GM21717 (cell line): ENCODE measurements around the gene PPP3CA.
"Not testable (repeated sequence)": the region's sequence is repeated elsewhere in the genome, so short reads cannot be mapped to it uniquely, and the experiment has no call there.

ENCODE experiments used
- ATAC-seq: cut with Tn5 transposase; IDR thresholded peaks from one replicate; pipeline ENCODE4 v1.9.1; 2021; ENCODE audit warnings: mild to moderate bottlenecking, moderate library complexity; ENCODE audit not compliant: unreplicated experiment

Gene PPP3CA

DNA sequence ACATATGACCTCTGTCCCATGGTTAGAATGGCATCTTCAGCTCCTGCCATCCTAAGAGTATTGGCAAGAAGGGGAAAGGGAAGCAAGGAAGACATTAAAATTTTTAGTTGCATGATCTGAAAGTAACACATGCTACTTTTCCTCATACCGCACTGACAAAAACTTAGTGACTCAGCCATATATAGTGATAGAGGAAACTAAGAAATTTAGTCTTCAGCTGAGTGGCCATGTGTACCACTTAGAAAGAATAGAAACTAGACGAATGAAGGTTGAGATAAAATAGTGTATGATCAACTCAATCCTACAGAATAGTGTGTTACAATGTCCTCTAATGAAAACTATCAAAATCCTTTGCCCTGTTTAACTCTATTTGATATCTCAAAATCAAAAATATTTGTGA lies 164.1 kb downstream of the PPP3CA start:
- ATAC-seq = no peak

DNA sequence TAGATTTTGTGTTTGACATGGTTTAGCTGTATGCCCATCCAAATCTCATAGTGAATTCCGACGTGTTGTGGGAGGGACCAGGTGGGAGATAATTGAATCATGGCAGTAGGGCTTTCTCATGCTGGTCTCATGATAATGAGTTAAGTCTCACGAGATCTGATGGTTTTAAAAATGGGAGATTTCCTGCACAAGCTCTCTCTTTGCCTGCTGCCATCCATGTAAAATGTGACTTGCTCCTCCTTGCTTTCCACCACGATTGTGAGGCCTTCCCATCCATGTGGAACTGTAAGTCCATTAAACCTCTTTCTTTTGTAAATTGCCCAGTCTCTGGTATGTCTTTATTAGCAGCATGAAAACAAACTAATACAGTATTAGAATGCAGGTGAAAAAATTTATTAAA lies 164.6 kb downstream of the PPP3CA start:
- not testable (repeated sequence) for ATAC-seq

DNA sequence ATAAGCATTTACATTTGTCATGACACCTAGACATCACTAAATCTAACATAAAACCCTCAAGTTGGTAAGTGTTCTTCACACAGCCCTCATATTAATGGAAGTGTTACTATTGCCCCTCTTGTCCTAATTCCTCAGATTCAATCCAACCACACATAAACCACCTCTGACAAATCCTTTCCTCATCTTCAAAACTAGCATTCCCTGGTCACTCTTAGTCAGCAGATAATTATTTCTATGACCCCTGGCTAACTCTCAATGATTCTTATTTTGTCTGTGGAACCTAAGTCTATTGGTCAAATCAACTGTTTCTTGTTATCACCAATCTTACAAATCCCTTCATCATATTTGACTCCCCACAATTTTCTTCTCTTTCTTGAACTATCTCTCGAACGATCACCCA lies 168.6 kb downstream of the PPP3CA start:
- ATAC-seq = no peak

DNA sequence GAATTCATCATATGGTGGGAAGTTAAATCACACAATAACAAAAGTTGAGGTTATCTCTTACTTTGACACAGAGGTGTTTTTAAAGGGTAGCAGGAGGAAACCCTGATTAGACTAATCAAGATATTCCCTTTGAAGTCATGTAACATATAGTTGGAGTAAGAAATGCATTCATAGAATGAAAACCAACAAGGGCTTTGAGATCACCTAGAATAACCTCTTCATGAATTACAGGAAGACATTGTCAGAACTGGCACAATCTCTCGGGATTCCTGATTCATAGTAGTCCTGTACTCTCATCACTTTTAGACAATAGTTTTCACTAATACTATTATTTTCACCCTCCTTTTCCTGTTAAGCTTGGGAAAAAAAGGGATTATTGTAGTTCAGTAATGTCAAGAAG lies 170.2 kb downstream of the PPP3CA start:
- no peak for ATAC-seq

DNA sequence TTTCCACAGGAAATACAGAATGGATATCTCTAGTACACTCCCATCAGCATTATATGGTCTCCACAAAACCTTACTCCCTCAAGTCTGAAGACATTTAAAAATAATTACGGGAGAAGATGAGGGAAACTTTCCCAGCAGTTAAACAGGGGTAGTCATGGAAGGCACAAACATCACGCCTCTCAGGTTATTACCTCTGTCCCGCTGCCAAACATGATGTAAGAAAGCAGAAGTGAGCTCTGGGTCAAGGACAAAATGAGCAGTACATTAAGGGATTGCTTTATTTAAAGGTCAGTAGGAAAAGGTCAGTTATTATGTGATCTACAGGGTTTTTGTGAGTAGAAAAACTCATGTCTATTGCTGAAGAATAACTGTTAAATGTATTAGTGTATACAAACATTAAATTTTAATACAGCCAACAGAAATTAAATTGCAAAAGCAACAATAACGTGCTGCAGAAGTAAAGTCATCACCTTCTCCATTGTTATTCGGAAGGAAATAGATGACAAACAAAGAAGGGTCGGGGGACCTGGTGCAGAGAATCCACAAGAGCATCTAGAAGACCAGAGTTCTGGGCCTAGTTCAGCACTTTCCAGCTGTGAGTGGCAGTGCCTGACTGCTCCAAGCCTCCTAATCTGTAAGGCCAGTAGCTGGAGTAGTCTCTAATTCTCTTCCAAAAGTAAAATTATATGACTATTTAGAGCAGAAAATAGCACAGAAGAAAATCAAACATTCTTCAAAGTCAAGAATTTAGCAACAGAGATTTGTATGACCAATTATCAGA lies 171.2 kb downstream of the PPP3CA start:
- no peak for ATAC-seq

DNA sequence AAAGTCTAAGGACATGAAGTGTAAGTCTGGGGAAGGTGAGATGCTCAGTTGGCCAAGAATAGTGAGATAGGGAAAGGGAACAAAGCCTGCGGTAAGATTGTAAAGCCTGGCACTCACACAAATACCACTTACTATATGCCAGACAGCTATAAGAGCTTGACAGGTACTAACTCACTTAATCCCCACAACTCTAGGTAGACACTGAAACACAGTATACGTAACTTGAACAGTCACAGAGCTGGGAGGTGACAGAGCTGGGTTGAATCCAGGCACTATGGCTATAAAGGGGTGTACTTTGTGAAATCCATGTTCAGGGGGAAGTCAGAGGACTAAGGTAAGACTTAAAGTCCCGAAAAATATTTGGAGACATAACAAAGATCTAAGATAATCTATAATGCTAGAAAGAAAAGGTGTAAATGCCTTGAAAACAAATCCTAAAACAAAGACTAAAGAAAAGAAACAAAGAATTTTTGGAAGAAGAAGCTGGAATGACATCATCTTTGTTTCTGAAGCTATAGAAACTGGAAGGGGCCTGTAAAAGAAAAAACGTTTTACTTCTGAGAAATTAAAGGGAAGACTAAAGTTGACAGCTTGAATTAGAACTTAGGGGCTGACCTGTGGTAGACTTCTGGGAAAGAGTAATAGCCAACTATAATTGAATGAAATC lies 172.5 kb downstream of the PPP3CA start:
- ATAC-seq = no peak

DNA sequence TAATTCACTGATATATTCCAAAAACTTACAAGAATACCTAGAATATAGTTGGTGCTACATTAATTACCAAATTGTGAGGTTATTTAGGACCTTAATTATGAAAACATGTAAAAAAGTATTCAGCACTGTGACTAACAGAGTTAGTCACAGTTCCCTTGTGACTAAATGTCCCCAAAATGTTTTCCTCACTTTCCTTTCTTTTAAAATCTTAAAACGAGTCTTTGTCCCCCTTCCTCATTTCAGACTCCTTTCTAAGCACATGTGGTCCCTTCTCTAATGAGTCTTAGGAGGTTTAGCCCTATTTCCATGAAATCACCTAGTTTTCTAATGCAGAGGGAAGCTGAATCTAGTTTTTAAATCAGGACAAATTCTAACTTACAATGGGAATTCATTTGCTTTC lies 175.0 kb downstream of the PPP3CA start:
- ATAC-seq = no peak

DNA sequence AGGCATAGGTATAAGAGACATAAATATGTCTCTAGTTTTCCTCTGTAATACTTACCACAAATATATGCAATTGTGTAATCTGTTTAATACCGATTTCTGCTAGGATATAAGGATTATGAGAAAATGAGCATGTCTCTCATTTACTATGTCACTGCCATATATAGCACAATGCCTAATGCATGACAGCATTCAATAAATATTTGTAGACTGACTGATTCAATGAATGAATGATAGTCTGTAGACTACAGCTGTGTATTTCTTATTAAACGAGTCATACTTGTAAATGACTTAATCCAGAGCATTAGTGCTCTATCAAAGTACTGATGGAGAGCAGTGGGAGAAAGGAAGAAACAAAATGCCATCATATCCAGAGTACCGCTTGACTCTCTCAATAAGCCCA lies 175.6 kb downstream of the PPP3CA start:
- ATAC-seq = no peak

DNA sequence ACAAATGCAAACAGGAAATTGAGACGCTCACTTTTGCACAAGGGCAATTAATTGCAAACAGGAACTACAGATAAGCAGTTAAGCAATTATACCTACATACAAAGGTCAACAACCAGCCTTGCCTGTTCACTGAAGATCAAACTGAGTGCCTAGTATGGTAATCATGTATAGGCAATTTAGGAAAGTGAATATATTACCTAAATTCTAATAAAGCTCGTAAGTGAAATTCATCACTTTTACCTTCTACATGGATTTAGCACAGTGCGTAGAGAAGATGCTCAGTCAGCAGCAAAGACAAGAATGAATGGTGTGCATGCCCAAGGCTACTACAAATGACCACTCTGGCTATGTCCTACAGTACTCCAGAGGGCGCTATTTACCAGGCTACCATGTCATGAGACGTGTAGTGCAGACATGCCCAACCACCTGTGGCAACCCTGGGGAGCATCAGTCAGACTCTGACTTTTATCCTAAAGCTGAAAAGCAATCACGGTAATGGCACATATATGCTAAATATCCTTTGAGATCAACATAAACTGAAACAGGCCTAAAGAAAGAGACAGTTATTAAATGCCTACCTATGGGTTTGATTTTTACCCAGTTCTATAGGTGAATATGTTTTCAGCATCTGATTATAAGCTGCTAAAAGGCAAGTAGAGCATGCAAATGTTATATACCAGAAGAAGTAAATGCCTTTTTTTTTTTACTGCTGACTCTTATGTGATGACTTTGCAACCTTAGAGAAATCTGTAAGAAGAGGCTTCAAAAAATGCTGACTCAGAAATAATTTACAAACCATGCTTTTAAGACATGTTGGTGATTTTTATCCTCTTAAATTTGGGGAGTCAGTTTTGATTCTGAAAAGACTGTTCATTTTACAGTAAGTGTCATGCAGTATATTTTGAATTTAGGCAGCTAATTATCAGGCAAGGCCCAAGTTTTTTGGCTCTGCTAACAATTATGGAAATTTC lies 178.0 kb downstream of the PPP3CA start:
- ATAC-seq = peak; percentile 100

DNA sequence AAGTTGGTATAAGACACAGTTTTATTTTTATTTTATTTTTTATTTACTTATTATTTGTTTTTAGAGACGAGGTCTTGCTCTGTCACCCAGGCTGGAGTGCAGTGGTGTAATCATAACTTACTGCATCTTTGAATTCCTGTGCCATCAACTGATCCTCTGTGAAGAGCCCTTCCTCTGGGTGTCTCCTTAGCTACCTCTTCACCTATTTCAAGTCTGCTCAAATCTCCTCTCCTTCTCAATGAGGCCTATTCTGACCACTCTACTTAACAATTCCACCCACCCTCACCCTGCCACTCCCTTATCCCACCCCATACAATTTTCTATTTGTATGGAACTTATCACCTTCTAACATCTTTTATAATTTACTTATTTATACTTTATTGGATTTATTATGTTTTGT lies 183.4 kb downstream of the PPP3CA start:
- no peak for ATAC-seq

DNA sequence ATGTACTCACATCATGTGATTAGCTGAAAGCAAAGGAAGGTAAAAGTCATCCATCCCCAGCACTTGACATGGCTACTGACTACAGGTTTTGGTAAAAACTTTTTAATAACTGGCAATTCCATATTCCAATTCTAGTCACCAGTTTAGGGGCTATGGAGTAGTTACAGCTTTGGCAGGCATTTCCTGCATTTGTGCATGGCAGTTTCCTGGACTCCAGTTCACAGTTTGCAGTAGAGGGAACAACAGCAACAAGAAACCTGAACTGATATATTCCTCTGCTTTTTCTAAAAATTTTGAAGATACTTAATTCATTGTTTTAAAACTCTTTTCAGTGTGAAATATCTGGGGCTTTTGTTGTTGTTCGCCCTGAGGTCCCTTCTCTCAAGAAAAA lies 184.3 kb downstream of the PPP3CA start:
- ATAC-seq = no peak

DNA sequence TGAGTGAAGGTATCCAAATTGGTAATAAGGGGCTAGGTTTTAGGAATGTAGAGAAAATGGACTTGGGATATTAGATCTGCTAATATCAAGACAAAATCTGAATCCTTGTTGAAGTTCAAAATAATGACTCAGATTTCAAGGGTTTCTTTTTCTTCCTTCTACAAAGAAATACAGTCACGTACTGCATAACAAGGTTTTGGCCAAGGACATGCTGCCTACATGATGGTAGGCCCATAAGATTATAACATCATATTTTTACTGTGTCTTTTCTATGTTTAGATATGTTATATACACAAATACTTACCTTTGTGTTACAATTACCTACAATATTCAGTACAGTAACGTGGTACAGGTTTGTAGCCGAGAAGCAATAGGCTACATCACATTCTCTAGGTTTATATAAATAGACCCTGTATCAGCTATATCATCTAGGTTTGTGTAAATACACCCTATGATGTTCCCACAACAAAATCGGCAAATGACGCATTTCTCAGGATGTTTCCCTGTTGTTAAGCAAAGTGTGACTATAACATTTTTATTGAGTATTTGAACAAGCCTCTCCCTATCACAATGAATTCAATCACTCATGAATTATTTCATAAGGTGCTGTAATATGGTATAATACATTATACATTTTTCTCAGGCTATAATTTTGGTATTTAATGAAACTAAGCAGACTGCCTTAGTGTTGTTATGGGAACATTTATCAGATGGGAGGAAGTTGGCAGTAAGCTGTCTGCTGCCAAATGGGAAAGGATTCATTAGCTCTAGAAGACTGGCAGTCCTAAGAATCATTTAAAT lies 186.3 kb downstream of the PPP3CA start:
- no peak for ATAC-seq

DNA sequence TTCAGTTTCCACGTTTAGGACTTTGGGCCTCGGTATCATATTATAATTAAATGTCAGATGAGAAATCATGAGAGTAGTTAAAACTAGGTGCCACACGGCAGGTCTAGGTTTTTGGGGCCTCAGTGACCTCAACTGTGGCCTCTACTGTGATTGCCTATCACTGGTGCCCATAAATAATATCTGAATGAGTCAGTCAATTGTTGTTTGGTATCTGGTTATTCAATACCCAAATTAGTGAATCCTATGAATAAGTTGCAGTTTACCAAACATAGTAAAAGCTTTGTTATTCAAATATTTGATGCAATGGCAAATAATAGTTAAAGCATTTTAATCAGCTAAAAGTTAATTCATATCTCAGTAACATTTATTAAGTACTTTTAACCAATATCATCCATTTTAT lies 188.8 kb downstream of the PPP3CA start:
- no peak for ATAC-seq

DNA sequence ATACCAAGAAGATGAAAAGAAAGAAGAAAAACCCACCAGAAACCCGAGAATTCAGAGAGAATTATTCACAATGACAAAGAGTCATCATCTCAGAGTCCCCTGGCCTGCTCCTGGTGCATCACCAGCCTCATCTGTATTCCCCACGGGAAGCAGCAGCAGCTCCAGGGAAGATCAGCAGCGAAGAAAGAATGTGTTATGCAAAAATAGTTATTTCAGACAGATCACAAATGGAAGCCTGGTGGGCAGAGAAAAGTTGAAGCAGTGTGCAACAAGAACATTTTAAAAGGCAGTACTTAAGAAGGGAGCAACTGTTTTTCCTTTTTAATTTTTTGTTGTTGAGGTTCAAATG lies 189.2 kb downstream of the PPP3CA start:
- ATAC-seq = no peak

DNA sequence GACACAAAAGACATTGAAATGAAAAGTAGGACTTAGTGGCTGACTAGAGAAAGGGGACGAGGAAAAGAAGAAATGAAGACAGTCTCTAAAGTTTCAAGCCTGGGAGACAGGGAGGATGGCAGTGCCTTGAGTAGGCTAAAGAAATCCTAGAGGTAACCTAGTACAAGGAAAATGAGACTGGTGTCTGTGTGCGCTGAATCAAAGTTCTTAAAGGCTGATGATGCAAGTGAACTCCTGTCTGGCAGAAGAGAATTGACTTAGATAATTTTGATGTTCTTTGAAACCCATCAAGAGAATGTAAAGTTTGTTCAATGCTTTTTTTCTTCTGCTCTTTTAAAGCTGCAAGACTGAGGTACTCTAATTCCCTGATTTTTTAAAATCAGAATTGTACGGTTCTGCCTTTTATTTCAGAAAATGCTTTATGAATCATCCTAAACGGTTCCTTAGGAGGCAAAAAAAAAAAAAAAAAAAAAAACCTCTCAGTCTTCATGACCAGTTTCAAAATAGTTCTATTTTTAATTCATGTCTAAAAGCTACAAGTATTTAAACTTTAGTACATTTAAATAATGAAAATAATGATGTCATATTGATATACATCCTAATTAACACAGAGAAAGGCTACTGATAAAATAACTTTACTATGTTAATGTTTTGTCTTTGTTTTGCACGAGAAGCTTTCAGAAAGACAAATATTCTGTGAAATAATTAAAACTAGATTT lies 189.8 kb downstream of the PPP3CA start:
- ATAC-seq = no peak

DNA sequence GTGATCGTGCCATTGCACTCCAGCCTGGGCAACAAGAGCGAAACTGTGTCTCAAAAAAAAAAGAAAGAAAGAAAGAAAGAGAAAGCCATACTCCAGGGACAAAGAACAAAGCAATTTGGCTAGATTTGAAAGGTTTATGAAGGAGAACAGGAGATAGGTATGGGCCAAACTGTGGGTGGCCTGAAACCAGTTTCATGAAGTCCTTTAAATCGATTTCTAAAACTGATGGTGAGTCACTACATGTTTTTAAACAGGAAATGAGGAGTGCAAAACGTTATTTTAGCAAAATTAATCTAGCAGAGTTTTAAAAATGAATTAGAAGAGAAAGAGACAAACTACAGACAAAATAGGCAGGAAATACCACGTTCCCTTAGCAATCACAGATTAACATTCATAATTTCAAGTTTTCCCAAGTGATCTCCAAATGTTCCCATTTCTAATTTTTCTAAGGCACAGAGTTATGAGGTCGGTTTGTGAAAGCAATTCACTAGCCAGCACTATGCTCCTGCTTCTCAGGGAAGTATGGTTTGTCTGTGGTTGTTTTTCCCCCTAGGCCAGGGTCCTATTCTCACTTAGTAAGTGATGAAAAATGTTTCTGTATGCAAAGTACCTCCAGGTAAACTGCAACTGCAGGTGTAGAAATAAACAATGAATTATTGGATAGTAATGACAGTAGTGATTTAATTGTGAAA lies 190.6 kb downstream of the PPP3CA start:
- ATAC-seq = no peak

DNA sequence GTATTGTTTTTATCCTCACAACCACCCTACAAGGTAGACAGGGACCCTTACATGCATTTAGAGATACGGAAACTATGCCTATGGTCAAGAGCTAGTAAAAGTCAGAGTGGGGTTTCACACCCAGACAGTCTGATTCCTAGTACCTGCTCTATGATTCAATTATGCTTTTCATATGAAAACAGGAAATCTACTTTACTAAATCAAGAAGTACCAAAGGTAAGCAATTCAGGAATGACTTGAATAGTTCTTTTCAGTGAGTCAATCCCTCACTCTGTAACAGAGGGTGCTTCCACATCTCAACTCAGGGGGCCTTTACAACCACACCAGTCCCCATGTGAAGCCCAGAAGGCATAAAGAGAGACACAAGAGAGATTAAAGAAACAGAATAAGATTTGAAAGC lies 191.4 kb downstream of the PPP3CA start:
- ATAC-seq = no peak

DNA sequence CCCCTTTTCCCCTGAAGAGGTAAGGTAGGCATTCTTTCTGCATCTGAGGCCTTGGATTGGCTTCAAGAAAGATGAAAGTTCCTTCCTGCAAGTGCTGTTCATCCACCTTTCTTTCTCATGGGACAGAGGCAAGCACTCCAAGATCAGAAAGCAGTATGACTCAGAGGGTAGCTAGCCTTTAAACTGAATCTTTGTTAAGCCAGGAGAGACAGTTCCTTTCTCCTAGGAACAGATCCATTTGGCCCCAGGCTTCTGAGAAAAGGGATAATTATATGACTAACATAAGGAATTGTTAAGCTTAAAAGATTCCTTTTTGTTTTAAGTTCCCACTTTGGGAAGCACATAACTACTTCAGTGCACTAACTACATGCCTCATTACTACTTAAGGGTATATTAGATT lies 192.0 kb downstream of the PPP3CA start:
- ATAC-seq = no peak

DNA sequence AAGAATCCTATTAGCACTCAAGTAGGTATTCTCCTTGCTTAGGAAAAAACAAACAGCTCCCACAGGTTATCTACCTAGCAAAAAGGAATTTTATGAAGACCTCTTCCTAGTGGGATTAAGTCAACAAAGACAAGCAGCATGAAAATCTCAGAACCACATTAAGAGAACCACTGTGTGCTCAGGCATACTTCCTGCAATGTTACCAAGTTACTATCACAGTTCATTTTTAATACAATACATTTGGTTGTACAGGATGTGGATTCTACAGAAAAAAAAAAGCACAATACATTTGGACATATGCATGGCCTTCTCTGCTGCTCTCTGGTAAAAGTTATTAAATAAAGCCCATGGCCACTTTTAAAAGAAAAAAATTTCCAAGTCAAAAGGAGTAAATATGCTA lies 193.7 kb downstream of the PPP3CA start:
- ATAC-seq = no peak

DNA sequence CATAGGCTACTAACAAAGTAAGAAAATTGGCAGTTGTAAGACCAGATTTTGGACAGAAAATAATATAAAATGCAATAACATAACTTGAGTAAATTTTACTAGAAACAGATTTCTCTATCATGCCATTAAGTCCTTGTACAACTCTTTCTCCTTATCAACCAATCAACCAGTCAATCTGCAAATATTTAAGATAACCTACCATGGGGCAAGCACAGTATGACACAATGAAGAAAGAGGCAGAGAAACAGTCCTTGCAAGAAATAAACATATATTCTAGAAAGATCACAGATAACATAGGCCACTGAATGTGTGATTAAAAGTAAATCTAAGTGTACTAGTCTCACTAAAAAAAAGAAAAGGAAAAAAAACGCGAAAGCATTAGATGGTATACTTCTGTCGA lies 194.8 kb downstream of the PPP3CA start:
- no peak for ATAC-seq
